Measurements from ENCODE around the gene ASPN. TPM values are rescaled to one million over a fixed set of nuclear protein-coding genes. Genes with fewer than 3 reads are reported as not detected.

The ASPN gene
- total and polyA plus RNA-seq, 4 donors = 1.3 to 18.9 (median 1.8) TPM

- Histone ChIP-seq H3K4me1 (ENCODE audit: control insufficient read depth in 5 of 5, insufficient read depth in 5 of 5, low read length in 5 of 5) (peaks cover 0 to 2% (median 0%) of the 10 kb centered on the region in 5 donors), H3K27ac (ENCODE audit: low read depth in 1 of 2, low read length in 1 of 2) (no peak overlapping the region), H3K9ac (ENCODE audit: insufficient read depth in 1 of 2, low read length in 2 of 2) (no peak overlapping the region), H3K36me3 (ENCODE audit: control insufficient read depth in 4 of 4, insufficient read depth in 4 of 4, low read length in 4 of 4) (no peaks in the 10 kb centered on the region), H3K9me3 (ENCODE audit: control insufficient read depth in 4 of 4, insufficient read depth in 3 of 4, low read length in 3 of 4) (no peaks in the 10 kb centered on the region), H3K4me3 (no peak overlapping the region), H3K27me3 (ENCODE audit: control insufficient read depth in 3 of 3, insufficient read depth in 3 of 3, low read length in 2 of 3) (no peaks in the 10 kb centered on the region)
- no peak for DNase-seq
- no peak for TF ChIP-seq CTCF (IDR thresholded peaks at IDR 0.05; ENCODE audit: control extremely low read depth, extremely low read depth)
- WGBS, 2 donors = 98 to 99% methylated on average over 5 of the region's 5 CpGs
- ATAC-seq (ENCODE audit: insufficient read depth, low FRiP score) = no peak
These were observed 43.0 kb upstream of the ASPN start for GRCh38 chr9:92525306-92525705.

- Histone ChIP-seq H3K9me3 (ENCODE audit: control insufficient read depth in 4 of 4, insufficient read depth in 3 of 4, low read length in 3 of 4) (no peaks in the 10 kb centered on the region), H3K36me3 (ENCODE audit: control insufficient read depth in 4 of 4, insufficient read depth in 4 of 4, low read length in 4 of 4) (peaks cover 0 to 1% (median 0%) of the 10 kb centered on the region in 4 donors), H3K9ac (ENCODE audit: insufficient read depth in 1 of 2, low read length in 2 of 2) (no peak overlapping the region), H3K27ac (ENCODE audit: low read depth in 1 of 2, low read length in 1 of 2) (no peak overlapping the region), H3K4me3 (no peak overlapping the region), H3K27me3 (ENCODE audit: control insufficient read depth in 3 of 3, insufficient read depth in 3 of 3, low read length in 2 of 3) (no peaks in the 10 kb centered on the region), H3K4me1 (ENCODE audit: control insufficient read depth in 5 of 5, insufficient read depth in 5 of 5, low read length in 5 of 5) (peaks cover 0 to 2% (median 0%) of the 10 kb centered on the region in 5 donors)
- ATAC-seq (ENCODE audit: insufficient read depth, low FRiP score) (no peak), DNase-seq (no peak)
- TF ChIP-seq CTCF (IDR thresholded peaks at IDR 0.05; ENCODE audit: control extremely low read depth, extremely low read depth) = no peak
- 96 to 100% methylated on average over 1 of the region's 1 CpG for WGBS, 2 donors
These were observed 42.6 kb upstream of the ASPN start for GRCh38 chr9:92524881-92525280.

DNA sequence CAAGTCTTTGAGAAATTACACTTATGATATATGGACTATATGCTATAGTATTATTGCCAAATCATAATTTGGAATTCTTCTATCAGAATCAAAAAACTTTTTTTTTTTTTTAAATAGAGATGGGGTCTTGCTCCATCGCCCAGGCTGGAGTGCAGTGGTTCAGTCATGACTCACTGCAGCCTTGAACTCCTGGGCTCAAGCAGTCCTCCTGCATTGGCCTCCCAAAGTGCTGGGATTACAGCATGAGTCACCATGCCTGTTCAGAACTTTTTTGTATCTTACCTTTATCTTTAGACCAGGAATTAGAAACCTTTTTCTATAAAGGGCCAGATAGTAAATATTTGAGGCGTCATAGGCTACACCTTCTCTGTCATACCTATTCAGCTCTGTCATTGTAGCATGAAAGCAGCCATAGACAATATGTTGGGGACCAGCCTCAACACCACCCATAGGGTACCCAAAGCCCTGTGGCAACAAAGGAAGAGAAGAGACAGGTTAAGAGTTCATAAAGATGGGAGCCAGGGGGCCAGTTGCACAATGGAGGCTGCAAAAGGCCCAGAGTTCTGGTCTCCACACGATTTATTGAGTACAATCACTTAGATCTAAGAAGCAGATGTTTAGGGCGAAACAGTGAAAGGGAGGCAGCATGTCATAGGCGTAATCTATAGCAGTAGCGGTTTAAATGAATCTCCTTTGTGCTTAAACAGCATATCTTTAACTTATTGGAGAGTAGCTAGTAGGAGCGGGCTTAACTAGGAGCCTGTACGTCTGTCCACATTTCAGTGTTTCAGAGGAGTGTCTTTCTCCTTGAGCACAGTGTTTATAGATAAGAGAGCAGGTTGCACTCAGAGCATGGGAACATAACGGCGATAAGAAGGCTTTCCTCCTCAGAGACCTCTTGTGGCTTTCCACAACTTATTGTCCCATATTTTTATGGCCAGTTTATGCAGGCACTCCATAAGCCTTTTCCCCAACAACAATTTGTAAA lies 41.0 kb upstream of the ASPN start:
- WGBS, 2 donors = 83 to 92% methylated on average over 10 of the region's 10 CpGs
- Histone ChIP-seq H3K27ac (ENCODE audit: low read depth in 1 of 2, low read length in 1 of 2) (no peak overlapping the region), H3K9ac (ENCODE audit: insufficient read depth in 1 of 2, low read length in 2 of 2) (no peak overlapping the region), H3K27me3 (ENCODE audit: control insufficient read depth in 3 of 3, insufficient read depth in 3 of 3, low read length in 2 of 3) (no peaks in the 10 kb centered on the region), H3K36me3 (ENCODE audit: control insufficient read depth in 4 of 4, insufficient read depth in 4 of 4, low read length in 4 of 4) (peaks cover 0 to 4% (median 2%) of the 10 kb centered on the region in 4 donors), H3K4me1 (ENCODE audit: control insufficient read depth in 5 of 5, insufficient read depth in 5 of 5, low read length in 5 of 5) (peaks cover 0 to 2% (median 0%) of the 10 kb centered on the region in 5 donors), H3K9me3 (ENCODE audit: control insufficient read depth in 4 of 4, insufficient read depth in 3 of 4, low read length in 3 of 4) (no peaks in the 10 kb centered on the region), H3K4me3 (no peak overlapping the region)
- TF ChIP-seq CTCF (IDR thresholded peaks at IDR 0.05; ENCODE audit: control extremely low read depth, extremely low read depth) = no peak
- DNase-seq = no peak
- ATAC-seq (ENCODE audit: insufficient read depth, low FRiP score) = no peak

Measured in lung (tissue), 12 donors.